ENCODE measurements around the gene TIGD3.

The TIGD3 gene

DNA sequence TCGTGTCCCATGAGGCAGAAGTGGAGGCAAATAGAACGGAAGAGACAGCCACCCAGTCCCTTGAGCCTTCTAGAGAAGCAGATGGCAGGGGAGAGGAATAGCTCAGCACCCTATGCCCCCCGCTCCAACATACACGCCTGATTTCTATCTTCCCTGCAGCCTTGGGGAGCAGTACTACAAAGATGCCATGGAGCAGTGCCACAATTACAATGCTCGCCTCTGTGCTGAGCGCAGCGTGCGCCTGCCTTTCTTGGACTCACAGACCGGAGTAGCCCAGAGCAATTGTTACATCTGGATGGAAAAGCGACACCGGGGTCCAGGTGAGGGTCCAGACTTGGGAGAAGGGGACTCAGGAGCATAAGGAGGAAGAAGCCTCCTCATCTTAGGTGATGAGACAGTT lies 14.3 kb upstream of the TIGD3 start:
- H3K4me3 ChIP-seq (ENCODE audit: control insufficient read depth, low read depth, low read length) = no peak overlapping the region
- DNase-seq (ENCODE audit: low read depth) = no peak
- TF ChIP-seq, protein P1, sequence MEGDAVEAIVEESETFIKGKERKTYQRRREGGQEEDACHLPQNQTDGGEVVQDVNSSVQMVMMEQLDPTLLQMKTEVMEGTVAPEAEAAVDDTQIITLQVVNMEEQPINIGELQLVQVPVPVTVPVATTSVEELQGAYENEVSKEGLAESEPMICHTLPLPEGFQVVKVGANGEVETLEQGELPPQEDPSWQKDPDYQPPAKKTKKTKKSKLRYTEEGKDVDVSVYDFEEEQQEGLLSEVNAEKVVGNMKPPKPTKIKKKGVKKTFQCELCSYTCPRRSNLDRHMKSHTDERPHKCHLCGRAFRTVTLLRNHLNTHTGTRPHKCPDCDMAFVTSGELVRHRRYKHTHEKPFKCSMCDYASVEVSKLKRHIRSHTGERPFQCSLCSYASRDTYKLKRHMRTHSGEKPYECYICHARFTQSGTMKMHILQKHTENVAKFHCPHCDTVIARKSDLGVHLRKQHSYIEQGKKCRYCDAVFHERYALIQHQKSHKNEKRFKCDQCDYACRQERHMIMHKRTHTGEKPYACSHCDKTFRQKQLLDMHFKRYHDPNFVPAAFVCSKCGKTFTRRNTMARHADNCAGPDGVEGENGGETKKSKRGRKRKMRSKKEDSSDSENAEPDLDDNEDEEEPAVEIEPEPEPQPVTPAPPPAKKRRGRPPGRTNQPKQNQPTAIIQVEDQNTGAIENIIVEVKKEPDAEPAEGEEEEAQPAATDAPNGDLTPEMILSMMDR (IDR thresholded peaks at IDR 0.05; ENCODE audit: control insufficient read depth, insufficient read depth, low read depth, low read length, missing control alignments) = no peak

DNA sequence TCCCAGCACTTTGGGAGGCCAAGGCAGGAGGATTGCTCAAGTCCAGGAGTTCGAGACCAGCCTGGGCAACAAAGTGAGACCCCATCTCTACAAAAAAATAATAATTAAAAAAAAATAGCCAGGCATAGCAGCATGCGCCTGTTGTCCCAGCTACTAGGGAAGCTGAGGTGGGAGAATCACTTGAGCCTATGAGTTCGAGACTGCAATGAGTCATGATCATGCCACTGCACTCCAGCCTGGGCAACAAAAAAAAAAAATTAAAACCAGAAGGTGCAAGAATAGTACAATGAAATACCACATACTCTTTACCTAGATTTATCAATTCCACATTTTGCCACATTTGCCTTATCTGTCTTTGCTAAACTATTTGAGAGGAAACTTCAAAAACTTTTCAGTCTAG lies 12.7 kb upstream of the TIGD3 start:
- H3K4me3 ChIP-seq (ENCODE audit: control insufficient read depth, low read depth, low read length) = no peak overlapping the region
- TF ChIP-seq, protein P1 (IDR thresholded peaks at IDR 0.05; ENCODE audit: control insufficient read depth, insufficient read depth, low read depth, low read length, missing control alignments) = no peak
- no peak for DNase-seq (ENCODE audit: low read depth)

DNA sequence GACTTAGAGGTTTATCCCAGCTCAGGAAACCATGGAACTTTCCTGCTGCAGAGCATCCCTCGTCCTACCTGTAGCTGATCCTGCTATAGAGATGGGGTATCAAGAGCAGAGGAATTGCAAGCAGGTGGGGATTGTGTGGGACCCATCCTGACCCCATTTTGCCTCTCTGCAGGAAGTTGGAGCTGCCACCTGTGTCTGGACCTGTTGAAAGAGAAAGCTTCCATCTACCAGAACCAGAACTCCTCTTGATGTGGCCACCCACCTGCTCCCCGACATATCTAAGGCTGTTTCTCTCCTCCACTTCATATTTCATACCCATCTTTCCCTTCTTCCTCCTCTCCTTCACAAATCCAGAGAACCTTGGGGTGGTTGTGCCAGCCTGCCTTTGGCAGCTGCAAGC lies 3.0 kb upstream of the TIGD3 start:
- H3K4me3 ChIP-seq (ENCODE audit: control insufficient read depth, low read depth, low read length) = no peak overlapping the region

DNA sequence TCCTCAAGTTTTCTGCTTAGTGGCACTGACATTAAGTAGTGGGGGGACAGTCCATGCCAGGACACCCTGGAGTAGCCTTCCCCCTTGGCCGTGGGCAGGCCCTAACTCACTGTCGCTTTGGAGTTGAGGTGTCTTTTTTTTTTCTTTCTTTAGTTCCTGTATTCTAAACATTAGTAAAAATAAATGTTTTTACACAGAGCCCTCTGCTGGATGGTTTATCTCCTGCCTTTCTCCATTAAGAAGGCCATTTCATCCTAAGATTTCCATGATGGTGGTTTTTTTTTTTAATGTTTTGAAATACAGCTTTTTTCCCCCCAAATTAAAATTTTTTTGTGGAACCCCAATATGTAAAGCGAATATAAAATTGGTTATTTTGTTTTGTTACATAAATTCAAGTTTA lies 1.8 kb upstream of the TIGD3 start:
- TF ChIP-seq, protein P1 (IDR thresholded peaks at IDR 0.05; ENCODE audit: control insufficient read depth, insufficient read depth, low read depth, low read length, missing control alignments) = peak; percentile 36
- H3K4me3 ChIP-seq (ENCODE audit: control insufficient read depth, low read depth, low read length) = no peak overlapping the region
- DNase-seq (ENCODE audit: low read depth) = no peak

More for the DNA sequence above, 3.0 kb upstream of the TIGD3 start:
- TF ChIP-seq, protein P1 (IDR thresholded peaks at IDR 0.05; ENCODE audit: control insufficient read depth, insufficient read depth, low read depth, low read length, missing control alignments) = no peak
- no peak for DNase-seq (ENCODE audit: low read depth)

DNA sequence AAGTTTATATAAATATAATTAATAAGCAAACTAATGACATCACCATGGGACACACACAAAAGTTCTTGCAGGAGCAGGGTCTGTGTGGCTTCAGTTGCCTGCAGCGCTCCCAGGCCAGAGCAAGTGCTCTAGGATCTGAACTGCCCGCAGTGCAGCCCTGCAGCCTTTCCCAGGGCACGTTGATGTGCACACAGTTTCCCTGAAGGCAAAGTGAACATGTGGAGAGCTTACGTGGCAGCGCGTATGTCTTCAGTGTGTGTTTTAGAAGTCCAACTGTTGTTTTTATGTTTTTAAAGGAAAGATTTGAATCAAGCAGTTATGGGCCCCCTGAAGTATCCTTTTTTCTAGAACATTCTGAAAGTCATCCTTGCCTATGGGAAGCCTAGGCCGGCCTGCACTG lies 1.2 kb upstream of the TIGD3 start:
- no peak overlapping the region for H3K4me3 ChIP-seq (ENCODE audit: control insufficient read depth, low read depth, low read length)
- TF ChIP-seq, protein P1 (IDR thresholded peaks at IDR 0.05; ENCODE audit: control insufficient read depth, insufficient read depth, low read depth, low read length, missing control alignments) = no peak
- no peak for DNase-seq (ENCODE audit: low read depth)

DNA sequence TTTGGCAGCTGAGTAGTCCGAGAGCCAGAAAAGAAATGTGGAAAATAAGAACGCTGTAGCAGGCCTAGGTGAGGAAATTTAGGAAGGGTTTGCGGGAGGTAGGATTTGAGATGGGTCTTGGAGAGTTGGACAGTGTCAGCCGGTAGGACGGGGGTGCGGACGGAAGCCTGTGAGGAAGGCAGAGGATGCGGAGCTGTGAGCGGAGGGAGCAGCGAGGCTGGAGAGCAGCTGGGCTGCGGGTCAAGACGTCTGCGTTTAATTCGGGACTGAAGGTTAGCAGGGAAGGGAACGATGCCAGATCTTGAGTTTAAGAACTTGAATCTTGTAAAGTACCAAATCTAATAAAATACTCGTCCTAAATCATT lies 669 bp upstream of the TIGD3 start:
- H3K4me3 ChIP-seq (ENCODE audit: control insufficient read depth, low read depth, low read length) = peak overlapping the region; percentile 58
- TF ChIP-seq, protein P1 (IDR thresholded peaks at IDR 0.05; ENCODE audit: control insufficient read depth, insufficient read depth, low read depth, low read length, missing control alignments) = no peak
- DNase-seq (ENCODE audit: low read depth) = no peak

Data from AG09309 (cell line).